Gastrocnemius medialis (tissue), 4 donors: ENCODE results near the gene SSR1. TPM values are rescaled to one million over a fixed set of nuclear protein-coding genes. Genes with fewer than 3 reads are reported as not detected.

Experiments used
- ATAC-seq, 2 donors: fragments of 150-250 bp; one replicate each; pipeline ENCODE4 v1.9.1; 2016
- DNase-seq, 2 donors: peaks; one replicate each; pipeline ENCODE4 v3.0.0-alpha.2; 2019
- H3K27ac ChIP-seq, 4 donors: fragments of 200-600 bp; sonication (generic); 1 replicate in 1 of 4; 2 replicates in 3 of 4; pipeline ENCODE4 v1.5.1; 2016 to 2018; ENCODE audit warnings: mild to moderate bottlenecking in 2 of 4, moderate library complexity in 1 of 4
- H3K27me3 ChIP-seq, 3 donors: fragments of 200-600 bp; sonication (generic) in 2 of 3; 1 replicate in 1 of 3; 2 replicates in 2 of 3; pipeline versions ENCODE4 v1.5.1 to v1.6.0; 2016 to 2019; ENCODE audit warnings: mild to moderate bottlenecking in 1 of 3, moderate library complexity in 1 of 3
- H3K36me3 ChIP-seq, 2 donors: fragments of 200-600 bp; sonication (generic) in 1 of 2; one replicate each; pipeline ENCODE4 v1.5.1; 2017 to 2018
- H3K4me1 ChIP-seq, 2 donors: fragments of 200-600 bp; sonication (generic) in 1 of 2; one replicate each; pipeline ENCODE4 v1.5.1; 2016 to 2017; ENCODE audit warnings: mild to moderate bottlenecking in 2 of 2
- H3K4me3 ChIP-seq, 4 donors: fragments of 200-600 bp; sonication (generic) in 3 of 4; 1 replicate in 1 of 4; 2 replicates in 3 of 4; pipeline ENCODE4 v1.5.1; 2016 to 2019; ENCODE audit warnings: mild to moderate bottlenecking in 2 of 4
- H3K9me3 ChIP-seq, 3 donors: fragments of 200-600 bp; sonication (generic) in 2 of 3; 1 replicate in 1 of 3; 2 replicates in 2 of 3; pipeline ENCODE4 v1.5.1; 2016 to 2019
- CTCF ChIP-seq, 5 experiments: fragments of 450-650 bp in 3 of 5; fragments of 200-600 bp in 2 of 5; sonication (generic) in 2 of 5; IDR thresholded peaks in 4 of 5; conservative IDR thresholded peaks in 1 of 5; 1 replicate in 4 of 5; 2 replicates in 1 of 5; pipeline ENCODE4 v1.5.1; 2016 to 2019; ENCODE audit warnings: antibody characterized with exemption in 5 of 5, mild to moderate bottlenecking in 3 of 5, moderate library complexity in 3 of 5
- POLR2A ChIP-seq, 2 donors: fragments of 450-650 bp; IDR thresholded peaks; one replicate each; pipeline ENCODE4 v1.6.1; 2017; ENCODE audit warnings: antibody characterized with exemption in 2 of 2, mild to moderate bottlenecking in 2 of 2, moderate library complexity in 2 of 2
- in situ Hi-C, 4 donors: fragments of 200-750 bp; cut with MboI; loops; one replicate each; pipeline versions ENCODE4 v1.15.0 to v1.8.0; 2017; ENCODE audit warnings: low sequenced_read_pairs in 4 of 4
- intact Hi-C: fragments of 100-400 bp; cut with DNase I; formaldehyde crosslinking; loops from one replicate; pipeline ENCODE4 v1.15.1; 2023; ENCODE audit warnings: low total_unique reads
- total RNA-seq, 4 donors: library from RNA; depleted of rRNA; stranded (reverse); fragments of >200 nt; gene quantifications; one replicate each; pipeline versions ENCODE4 v1.1.0 to v1.2.3, GENCODE V29; 2016

Gene SSR1
- total RNA-seq, 4 donors from 2014 or later, result 11.8 to 36.8 (median 18.6) TPM

GRCh38 chr6:7295916-7296315, 17.1 kb downstream of the SSR1 start:
- TF ChIP-seq CTCF (IDR thresholded peaks at IDR 0.05 in 4 of 5, conservative IDR thresholded peaks at IDR 0.05 in 1 of 5) (no peak), POLR2A (IDR thresholded peaks at IDR 0.05) (no peak)
- ATAC-seq (no peak), DNase-seq (no peak)
- no peaks in the 10 kb centered on the region for H3K27me3 ChIP-seq
- H3K9me3 ChIP-seq, result no peaks in the 10 kb centered on the region
- H3K36me3 ChIP-seq, result peaks cover 2 to 84% of the 10 kb centered on the region in 2 donors
- intact Hi-C loops (no loop called here), in situ Hi-C loops (loop anchor here in 2 of 4 donors (25.0 kb wide), 1 partner anchor 316 kb away; no protein-coding TSS in a partner anchor)
- no peak overlapping the region for H3K4me3 ChIP-seq
- H3K27ac ChIP-seq, result no peak overlapping the region
- no peaks in the 10 kb centered on the region for H3K4me1 ChIP-seq

GRCh38 chr6:7292596-7293255, 20.3 kb downstream of the SSR1 start:
- DNase-seq (no peak), ATAC-seq (no peak)
- Histone ChIP-seq H3K27ac (no peak overlapping the region), H3K4me3 (no peak overlapping the region), H3K9me3 (no peaks in the 10 kb centered on the region), H3K36me3 (peaks cover 5 to 81% of the 10 kb centered on the region in 2 donors), H3K27me3 (no peaks in the 10 kb centered on the region), H3K4me1 (no peaks in the 10 kb centered on the region)
- intact Hi-C loops (no loop called here), in situ Hi-C loops (loop anchor here in 2 of 4 donors (25.0 kb wide), 1 partner anchor 320 kb away; no protein-coding TSS in a partner anchor)
- no peak for TF ChIP-seq CTCF (IDR thresholded peaks at IDR 0.05 in 4 of 5, conservative IDR thresholded peaks at IDR 0.05 in 1 of 5)
- TF ChIP-seq POLR2A (IDR thresholded peaks at IDR 0.05), result no peak

- no peaks in the 10 kb centered on the region for H3K9me3 ChIP-seq
- H3K4me3 ChIP-seq, result no peak overlapping the region
- TF ChIP-seq POLR2A (IDR thresholded peaks at IDR 0.05) (no peak), CTCF (IDR thresholded peaks at IDR 0.05 in 4 of 5, conservative IDR thresholded peaks at IDR 0.05 in 1 of 5) (no peak)
- ATAC-seq (no peak), DNase-seq (no peak)
- H3K27me3 ChIP-seq, result no peaks in the 10 kb centered on the region
- peaks cover 4 to 77% of the 10 kb centered on the region in 2 donors for H3K36me3 ChIP-seq
- no peak overlapping the region for H3K27ac ChIP-seq
- in situ Hi-C loops (loop anchor here in 2 of 4 donors (25.0 kb wide), 1 partner anchor 322 kb away; no protein-coding TSS in a partner anchor), intact Hi-C loops (no loop called here)
- no peaks in the 10 kb centered on the region for H3K4me1 ChIP-seq
Measured at GRCh38 chr6:7290079-7290478, 22.9 kb downstream of the SSR1 start.

- Histone ChIP-seq H3K36me3 (peaks cover 4 to 47% of the 10 kb centered on the region in 2 donors), H3K27ac (no peak overlapping the region), H3K4me3 (no peak overlapping the region), H3K4me1 (no peaks in the 10 kb centered on the region), H3K9me3 (no peaks in the 10 kb centered on the region), H3K27me3 (no peaks in the 10 kb centered on the region)
- ATAC-seq, result no peak
- in situ Hi-C loops, result loop anchor here in 2 of 4 donors (25.0 kb wide), 1 partner anchor 327 kb away; no protein-coding TSS in a partner anchor
- TF ChIP-seq CTCF (IDR thresholded peaks at IDR 0.05 in 4 of 5, conservative IDR thresholded peaks at IDR 0.05 in 1 of 5), result no peak
- TF ChIP-seq POLR2A (IDR thresholded peaks at IDR 0.05), result no peak
- intact Hi-C loops, result no loop called here
- DNase-seq, result no peak
Measured at GRCh38 chr6:7285416-7285815, 27.6 kb downstream of the SSR1 start.
